ENCODE measurements around the gene NCAN. TPM values are rescaled to one million over a fixed set of nuclear protein-coding genes. Genes with fewer than 3 reads are reported as not detected.
A peak's percentile ranks its signal among the peaks of the same experiment; 100 is the strongest.

NCAN gene
- total and polyA plus RNA-seq, 2 of the 8 experiments (the other 6 are each of a cell fraction or from before 2014, with no cell fraction given): 2.7 TPM

DNA sequence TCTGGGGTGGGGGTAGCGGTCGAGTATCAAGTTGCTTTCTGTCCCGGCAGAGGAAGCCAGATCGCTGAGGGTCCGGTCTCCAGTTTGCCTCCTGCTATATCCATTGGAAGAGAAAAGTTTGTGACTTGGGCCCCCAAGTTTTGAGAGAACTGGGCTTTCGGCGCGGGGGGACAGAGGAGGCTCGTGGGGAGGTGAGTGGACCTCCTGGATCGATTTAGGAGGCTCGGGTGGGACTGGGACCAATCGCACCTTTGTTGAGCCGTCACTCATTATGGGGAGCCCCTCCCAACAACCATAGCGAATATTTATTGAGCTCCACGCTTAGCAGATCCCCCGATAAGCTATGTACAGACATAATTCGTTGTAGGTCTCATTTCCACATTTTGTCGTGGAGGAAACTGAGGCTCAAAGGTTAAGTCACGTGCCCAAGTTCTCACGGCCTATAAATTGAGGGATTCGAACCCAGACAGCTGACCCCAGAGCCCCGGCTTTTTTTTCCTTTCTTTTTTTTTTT is 18.8 kb upstream of the NCAN start:
- H2BK120ac ChIP-seq (replicated peaks; ENCODE audit: low read depth, low read length): no peak overlapping the region
- no peaks in the 10 kb centered on the region for H3K9me3 ChIP-seq (ENCODE audit: insufficient read depth in 2 of 2, low read depth in 1 of 2, low read length in 1 of 2)
- no peak overlapping the region for H2BK20ac ChIP-seq (ENCODE audit: low read length)
- DNase-seq (ENCODE audit: low read depth in 1 of 2, low spot score in 2 of 2): no peak
- H4K20me1 ChIP-seq (replicated peaks in 1 of 2; ENCODE audit: control insufficient read depth in 1 of 2, insufficient read depth in 2 of 2, low read length in 2 of 2): peaks cover 2 to 9% of the 10 kb centered on the region in 2 experiments
- H3K23me2 ChIP-seq (ENCODE audit: low read depth, low read length): peaks cover 3% of the 10 kb centered on the region; the same call in 1 of the 2 replicates
- H2BK5ac ChIP-seq (ENCODE audit: low read depth, low read length): peak overlapping the region; percentile 68; the same call in 1 of the 2 replicates
- peak overlapping the region; percentile 74 for H3K56ac ChIP-seq (replicated peaks; ENCODE audit: insufficient read length, low read depth, low read length)
- CTCF ChIA-PET (ENCODE audit: partially characterized antibody): interaction anchor here (0.6 to 1.3 kb wide), 6 partner anchors 9 to 90 kb away, joined by 3 to 5 read pairs (median 4); partner anchors contain the start of gene NR2C2AP
- peak overlapping the region; percentile 40; the same call in 1 of the 2 replicates for H3K27ac ChIP-seq (ENCODE audit: low read depth, low read length)
- no peak overlapping the region; the same call in 1 of the 2 replicates for H2BK12ac ChIP-seq (ENCODE audit: low read depth, low read length)
- 5% methylated on average over 19 of the region's 22 CpGs; no CpG with 5 or more reads in 1 of the 2 experiments for WGBS, 2 experiments (ENCODE audit: extremely low coverage in 1 of 2, insufficient coverage in 1 of 2, insufficient read length in 1 of 2, insufficient replicate concordance in 2 of 2, low coverage in 1 of 2, low lambda C conversion rate in 2 of 2, missing lambda C conversion rate in 1 of 2)
- H3K18ac ChIP-seq (ENCODE audit: extremely low read depth, low read length): peak overlapping the region; percentile 95
- H4K91ac ChIP-seq (replicated peaks; ENCODE audit: insufficient read length, low read length): peak overlapping the region; percentile 84
- H3K4me2 ChIP-seq (ENCODE audit: insufficient read depth in 1 of 2, low read depth in 2 of 2, low read length in 2 of 2): peak overlapping the region; percentile 57 to 71
- 0 out of 2 replicates have a peak overlapping the region, but pooled peaks have one; percentile 19 for H2AFZ ChIP-seq (ENCODE audit: low read length)
- no peak overlapping the region for H4K8ac ChIP-seq (ENCODE audit: extremely low read depth, insufficient read depth, low read length)
- H3K79me1 ChIP-seq (ENCODE audit: low read depth, low read length): peaks cover 4% of the 10 kb centered on the region
- peak overlapping the region; percentile 78 to 85 (median 84) for H3K4me3 ChIP-seq (ENCODE audit: extremely low read depth in 1 of 4, insufficient read depth in 2 of 4, low read depth in 3 of 4, low read length in 4 of 4)
- no peak overlapping the region for H2AK5ac ChIP-seq (ENCODE audit: low read depth, low read length)
- POLR2A ChIA-PET (ENCODE audit: partially characterized antibody): interaction anchor here (0.9 to 4.5 kb wide), 10 partner anchors 9 to 231 kb away, joined by 3 to 37 read pairs (median 4); partner anchors contain the start of genes GATAD2A and NR2C2AP
- H3K9ac ChIP-seq (replicated peaks in 1 of 4; ENCODE audit: extremely low read depth in 1 of 4, low read depth in 3 of 4, low read length in 3 of 4): peak overlapping the region in 3 of 4 experiments; percentile 55 to 67 (median 60); a peak in 5 of 7 replicates
- H3K4me1 ChIP-seq (replicated peaks in 1 of 4; ENCODE audit: control insufficient read depth in 3 of 4, insufficient read depth in 4 of 4, low read length in 3 of 4): no peaks in the 10 kb centered on the region
- no peak overlapping the region for H3K23ac ChIP-seq (ENCODE audit: insufficient read length)
- no peaks in the 10 kb centered on the region for H3K27me3 ChIP-seq (replicated peaks in 1 of 4; ENCODE audit: control insufficient read depth in 3 of 4, extremely low read depth in 1 of 4, insufficient read depth in 3 of 4, low read length in 3 of 4)
- no peak overlapping the region for H3K4ac ChIP-seq (replicated peaks; ENCODE audit: insufficient read length, low read depth, low read length)
- no peak for FAIRE-seq
- peak overlapping the region; percentile 80 for H4K5ac ChIP-seq (ENCODE audit: insufficient read length, low read depth, low read length)
- H3K36me3 ChIP-seq (ENCODE audit: control insufficient read depth in 2 of 4, insufficient read depth in 4 of 4, low read length in 3 of 4): peaks cover 2 to 8% (median 5%) of the 10 kb centered on the region in 4 experiments; a peak in 3 of 8 replicates
- H3K79me2 ChIP-seq (ENCODE audit: control insufficient read depth in 1 of 2, insufficient read depth in 2 of 2, low read length in 2 of 2): peaks cover 0 to 18% of the 10 kb centered on the region in 2 experiments; a peak in 2 of 4 replicates
- no peak overlapping the region for H3K14ac ChIP-seq (ENCODE audit: insufficient read length)
- H2BK15ac ChIP-seq (ENCODE audit: low read length): 0 out of 2 replicates have a peak overlapping the region, but pooled peaks have one; percentile 36
- TF ChIP-seq HDAC2 (IDR thresholded peaks at IDR 0.05; ENCODE audit: borderline replicate concordance in 1 of 2, low read depth in 2 of 2, low read length in 2 of 2) (no peak), PHF8 (conservative IDR thresholded peaks at IDR 0.05; ENCODE audit: low read depth, low read length) (no peak; the same call in 1 of the 2 replicates), POLR2A (IDR thresholded peaks at IDR 0.05; ENCODE audit: control extremely low read depth in 1 of 2, low read depth in 2 of 2, low read length in 2 of 2) (no peak), CHD1 (IDR thresholded peaks at IDR 0.05; ENCODE audit: low read depth, low read length) (no peak), RBBP5 (IDR thresholded peaks at IDR 0.05; ENCODE audit: borderline replicate concordance, low read depth, low read length) (no peak), KDM5A (IDR thresholded peaks at IDR 0.05; ENCODE audit: low read length) (no peak), YY1 (IDR thresholded peaks at IDR 0.05; ENCODE audit: low read depth, low read length) (no peak), KDM1A (IDR thresholded peaks at IDR 0.05; ENCODE audit: borderline replicate concordance, low read length) (no peak), SP4 (IDR thresholded peaks at IDR 0.05; ENCODE audit: low read length) (no peak), BRCA1 (IDR thresholded peaks at IDR 0.05; ENCODE audit: low read depth, low read length) (no peak), EP300 (IDR thresholded peaks at IDR 0.05; ENCODE audit: borderline replicate concordance in 1 of 2, low read depth in 2 of 2, low read length in 2 of 2) (no peak)
- TF ChIP-seq, protein P1, sequence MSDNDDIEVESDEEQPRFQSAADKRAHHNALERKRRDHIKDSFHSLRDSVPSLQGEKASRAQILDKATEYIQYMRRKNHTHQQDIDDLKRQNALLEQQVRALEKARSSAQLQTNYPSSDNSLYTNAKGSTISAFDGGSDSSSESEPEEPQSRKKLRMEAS (IDR thresholded peaks at IDR 0.05): no peak; the same call in 1 of the 2 replicates
